GM12891 (cell line): Measurements from ENCODE around the gene ARFGEF2.
"Not testable (repeated sequence)": the region's sequence is repeated elsewhere in the genome, so short reads cannot be mapped to it uniquely, and the experiment has no call there.

Experiments used
- DNase-seq: peaks from one replicate; pipeline ENCODE4 v3.0.0; 2011; ENCODE audit warnings: low spot score; ENCODE audit not compliant: insufficient read length
- FAIRE-seq: peaks from 2 replicates; lab custom pipeline; 2011; peaks lifted over from hg19 to GRCh38; lab: Jason Lieb, UNC
- PAX5 ChIP-seq: IDR thresholded peaks from 2 replicates; pipeline ENCODE4 v1.6.1; 2011; ENCODE audit warnings: low read length, moderate library complexity, mild to moderate bottlenecking; ENCODE audit not compliant: insufficient read depth, severe bottlenecking
- POLR2A ChIP-seq: IDR thresholded peaks from 2 replicates; pipeline ENCODE4 v1.6.1; 2011; ENCODE audit warnings: low read depth, low read length, control low read depth
- POLR2AphosphoS5 ChIP-seq: IDR thresholded peaks from 2 replicates; pipeline ENCODE4 v1.6.1; 2011; ENCODE audit warnings: low read depth, low read length, control low read depth
- POU2F2 ChIP-seq: IDR thresholded peaks from 2 replicates; pipeline ENCODE4 v1.6.1; 2011; ENCODE audit warnings: low read depth, mild to moderate bottlenecking, control low read depth, low read length, moderate library complexity
- SPI1 ChIP-seq: IDR thresholded peaks from 2 replicates; pipeline ENCODE4 v1.6.1; 2011; ENCODE audit warnings: low read depth, low read length, control low read depth
- TAF1 ChIP-seq: IDR thresholded peaks from 2 replicates; pipeline ENCODE4 v1.6.1; 2011; ENCODE audit warnings: low read depth, low read length, control low read depth

Gene ARFGEF2

DNA sequence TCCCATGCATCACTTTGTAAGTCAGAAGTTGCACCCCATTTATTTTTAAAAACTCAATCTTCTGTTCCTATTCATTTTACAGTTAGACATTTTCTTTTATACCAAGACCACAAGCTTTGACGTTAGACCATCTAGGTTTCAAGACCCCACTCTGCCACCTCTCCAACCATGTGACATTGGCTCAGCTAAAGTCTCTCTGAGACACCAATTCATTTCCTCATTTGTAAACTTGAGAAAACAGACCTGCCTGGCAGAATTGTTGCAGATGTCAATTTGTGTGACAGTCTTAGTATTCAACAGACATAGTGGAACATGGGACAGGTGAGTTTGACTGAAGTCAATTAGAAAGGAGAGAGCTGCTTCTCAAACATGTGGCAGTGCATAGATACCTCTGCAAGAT, 69.0 kb downstream of the ARFGEF2 start:
- no peak for TF ChIP-seq POU2F2
- no peak for TF ChIP-seq POLR2AphosphoS5
- no peak for TF ChIP-seq POLR2A
- no peak for TF ChIP-seq SPI1
- TF ChIP-seq PAX5: no peak
- no peak for TF ChIP-seq TAF1
- DNase-seq (no peak), FAIRE-seq (peak; percentile 5)

DNA sequence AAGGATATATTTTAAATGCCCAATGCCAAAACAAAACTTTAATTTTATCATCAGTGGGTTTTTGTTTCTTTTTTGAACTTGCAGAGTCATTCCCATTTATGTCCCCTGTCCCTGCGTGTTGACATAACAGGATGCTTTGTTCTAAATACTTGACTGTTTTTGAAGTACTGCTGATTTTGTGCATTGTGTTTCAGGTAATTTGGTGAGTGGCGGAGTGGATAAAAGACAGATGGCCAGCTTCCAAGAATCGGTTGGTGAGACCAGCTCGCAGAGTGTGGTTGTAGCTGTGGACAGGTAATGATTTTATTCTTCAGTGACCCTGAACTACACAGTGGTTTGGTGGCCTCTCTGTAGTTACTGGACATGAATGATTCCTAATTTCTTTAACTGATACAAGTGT, 74.1 kb downstream of the ARFGEF2 start:
- TF ChIP-seq POLR2A: no peak
- TF ChIP-seq POU2F2: no peak
- TF ChIP-seq PAX5: no peak
- TF ChIP-seq TAF1: no peak
- no peak for TF ChIP-seq SPI1
- no peak for TF ChIP-seq POLR2AphosphoS5
- FAIRE-seq (no peak), DNase-seq (no peak)

DNA sequence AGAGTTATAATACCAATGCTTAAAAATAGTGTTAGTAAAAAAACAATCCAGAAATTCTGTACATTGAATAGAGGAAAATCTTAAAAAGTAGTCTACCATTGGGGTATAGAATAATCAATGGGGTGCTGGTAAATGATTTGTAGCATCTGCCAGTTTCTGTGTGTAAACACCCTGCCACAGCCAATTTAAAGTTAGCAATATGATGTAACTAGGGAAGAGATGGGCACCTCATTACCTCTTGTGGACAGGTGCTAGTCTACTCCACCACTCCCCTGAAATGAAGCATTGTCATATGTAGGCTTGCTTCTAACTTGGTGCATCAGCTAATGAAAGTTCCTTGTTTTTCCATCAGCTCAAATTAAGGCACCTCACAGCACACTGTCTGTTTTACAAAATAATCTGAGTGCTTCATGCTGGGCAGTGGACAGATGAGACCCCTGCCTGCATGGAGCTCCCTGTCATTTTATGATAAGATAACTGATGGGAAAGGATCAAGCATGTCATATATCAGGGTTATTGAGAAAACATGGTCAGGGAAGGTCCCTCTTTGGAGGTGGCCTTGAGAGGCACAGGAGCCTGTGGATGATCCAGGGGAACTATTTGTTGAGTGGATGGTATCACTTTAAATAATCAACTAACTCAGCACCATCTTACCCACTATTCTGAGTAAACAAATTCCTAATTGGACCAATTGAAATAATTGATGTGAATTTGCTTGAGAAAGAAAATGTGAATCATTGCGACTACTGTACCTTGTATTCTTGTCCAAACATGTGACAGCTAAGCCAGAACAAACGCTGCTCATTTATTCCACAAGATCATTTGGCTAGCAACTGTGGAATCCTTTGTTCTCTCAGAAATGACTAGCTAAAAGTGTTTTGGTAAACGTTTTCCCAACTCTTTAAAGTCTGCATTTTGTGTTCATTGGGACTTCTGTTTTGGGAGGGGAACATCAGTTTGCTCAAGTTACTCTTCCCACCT, 78.7 kb downstream of the ARFGEF2 start:
- no peak for TF ChIP-seq POLR2A
- TF ChIP-seq POU2F2: no peak
- TF ChIP-seq POLR2AphosphoS5: no peak
- TF ChIP-seq PAX5: no peak
- TF ChIP-seq SPI1: no peak
- TF ChIP-seq TAF1: no peak
- FAIRE-seq: no peak
- DNase-seq: no peak

DNA sequence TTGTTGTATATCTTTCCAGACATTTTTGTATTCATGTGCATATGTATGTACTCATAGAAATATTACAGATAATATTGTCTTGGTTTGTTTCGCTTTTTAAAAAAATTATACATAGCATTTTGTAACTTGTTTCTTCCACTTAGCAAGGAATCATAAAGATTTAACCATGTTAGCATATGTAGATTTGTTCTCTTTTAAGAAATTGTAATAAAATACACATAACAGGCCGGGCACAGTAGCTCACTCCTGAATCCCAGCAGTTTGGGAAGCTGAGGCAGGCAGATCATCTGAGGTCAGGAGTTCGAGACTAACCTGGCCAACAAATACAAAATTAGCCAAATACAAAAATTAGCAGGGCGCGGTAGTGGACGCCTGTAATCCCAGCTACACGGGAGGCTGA, 80.2 kb downstream of the ARFGEF2 start:
- TF ChIP-seq POLR2A (no peak), POU2F2 (no peak), PAX5 (no peak)
- no peak for FAIRE-seq
- DNase-seq: no peak

DNA sequence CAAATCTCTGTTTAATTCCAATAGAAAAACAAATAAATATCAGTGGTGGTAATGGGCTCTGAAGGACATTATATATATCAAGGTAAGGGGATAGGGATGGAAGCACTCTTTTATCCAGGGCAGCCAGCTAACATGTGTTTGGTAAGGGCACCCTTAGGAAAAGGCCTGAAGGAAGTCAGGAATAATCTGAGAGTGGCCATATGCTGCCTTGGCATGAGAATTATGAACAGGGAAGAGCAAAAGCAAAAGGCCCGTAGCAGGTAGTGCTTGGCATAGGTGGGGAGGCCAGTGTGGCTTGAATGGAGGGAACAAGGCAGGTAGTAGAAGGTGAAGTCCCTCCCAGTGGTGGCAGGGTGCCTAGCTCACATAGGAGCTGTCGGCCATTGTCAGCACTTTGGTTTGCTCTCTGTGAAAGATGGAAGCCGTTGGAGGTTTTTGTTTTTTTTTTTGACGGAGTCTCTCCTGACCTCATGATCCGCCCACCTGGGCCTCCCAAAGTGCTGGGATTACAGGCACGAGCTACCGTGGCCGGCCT, 85.0 kb downstream of the ARFGEF2 start:
- TF ChIP-seq POU2F2 (no peak), SPI1 (no peak), POLR2AphosphoS5 (no peak), POLR2A (no peak), TAF1 (no peak), PAX5 (no peak)
- DNase-seq (no peak), FAIRE-seq (no peak)

DNA sequence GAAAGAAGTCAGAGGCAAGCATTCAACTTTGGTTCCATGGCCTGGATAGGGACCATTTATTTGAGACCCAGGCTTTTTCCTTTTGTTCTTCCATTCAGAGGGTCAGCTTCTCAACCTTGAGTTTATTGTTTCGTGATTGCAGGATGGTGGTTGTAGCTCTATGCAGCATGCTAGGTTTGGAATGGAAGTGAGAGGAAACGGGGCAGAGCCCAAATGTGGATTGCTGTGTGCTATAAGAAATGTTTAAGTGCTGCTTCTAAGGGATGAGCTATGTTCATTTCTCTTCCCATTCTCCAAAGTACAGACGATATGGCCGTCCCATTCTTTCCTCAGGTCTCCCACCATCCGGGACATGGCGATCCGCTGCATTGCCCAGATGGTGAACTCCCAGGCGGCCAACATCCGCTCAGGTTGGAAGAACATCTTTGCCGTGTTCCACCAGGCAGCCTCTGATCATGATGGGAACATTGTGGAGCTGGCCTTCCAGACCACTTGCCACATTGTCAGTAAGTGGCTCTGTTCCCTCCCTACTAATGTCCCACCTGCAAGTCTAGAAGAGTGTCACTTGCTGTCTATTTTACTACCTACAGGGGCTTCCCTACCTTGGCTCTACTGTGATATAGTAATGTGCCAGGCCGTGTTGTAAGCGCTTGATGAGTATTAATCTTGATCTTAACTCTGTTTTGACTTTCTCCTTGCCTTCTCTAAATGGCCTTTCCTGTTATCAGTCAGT, 88.6 kb downstream of the ARFGEF2 start:
- no peak for DNase-seq
- no peak for FAIRE-seq
- TF ChIP-seq SPI1: no peak
- no peak for TF ChIP-seq PAX5
- TF ChIP-seq POU2F2: no peak
- no peak for TF ChIP-seq POLR2A
- TF ChIP-seq TAF1: no peak

DNA sequence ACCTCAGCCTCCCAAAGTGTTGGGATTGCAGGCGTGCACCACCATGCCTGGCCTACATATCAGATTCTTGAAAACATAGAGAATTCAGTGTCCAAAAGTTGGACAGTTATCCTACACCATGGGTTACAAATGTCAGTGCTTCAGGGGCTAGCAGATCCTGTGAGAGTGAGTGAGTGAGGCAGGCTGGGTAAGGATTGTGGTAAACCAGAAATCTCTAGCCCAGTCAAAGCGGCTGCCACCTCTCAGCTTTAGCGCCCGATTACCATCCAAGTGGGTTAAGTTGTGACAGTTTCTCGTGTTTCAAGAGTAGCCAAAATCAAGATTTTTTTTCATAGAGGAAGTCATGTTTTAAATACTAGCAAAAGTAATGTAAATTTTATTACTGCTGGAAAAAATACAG, 102.7 kb downstream of the ARFGEF2 start:
- FAIRE-seq (no peak), DNase-seq (no peak)

DNA sequence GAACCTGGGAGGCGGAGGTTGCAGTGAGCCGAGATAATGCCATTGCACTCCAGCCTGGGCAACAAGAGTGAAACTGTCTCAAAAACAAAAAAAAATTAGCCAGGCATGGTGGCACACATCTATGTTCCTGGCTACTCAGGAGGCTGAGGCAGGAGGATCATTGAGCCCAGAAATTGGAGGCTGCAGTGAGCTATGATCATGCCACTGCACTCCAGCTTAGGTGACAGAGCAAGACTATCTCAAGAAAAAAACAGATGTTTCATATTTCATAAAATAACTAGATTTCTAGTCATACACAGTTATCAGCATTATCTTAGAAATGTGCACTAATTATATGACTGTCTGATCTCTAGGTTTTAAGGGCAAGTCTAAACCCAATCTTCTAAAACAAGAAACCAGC, 106.7 kb downstream of the ARFGEF2 start:
- DNase-seq, FAIRE-seq: not testable (repeated sequence)

More for the DNA sequence above, 102.7 kb downstream of the ARFGEF2 start:
- no peak for TF ChIP-seq SPI1
- TF ChIP-seq TAF1: no peak

DNA sequence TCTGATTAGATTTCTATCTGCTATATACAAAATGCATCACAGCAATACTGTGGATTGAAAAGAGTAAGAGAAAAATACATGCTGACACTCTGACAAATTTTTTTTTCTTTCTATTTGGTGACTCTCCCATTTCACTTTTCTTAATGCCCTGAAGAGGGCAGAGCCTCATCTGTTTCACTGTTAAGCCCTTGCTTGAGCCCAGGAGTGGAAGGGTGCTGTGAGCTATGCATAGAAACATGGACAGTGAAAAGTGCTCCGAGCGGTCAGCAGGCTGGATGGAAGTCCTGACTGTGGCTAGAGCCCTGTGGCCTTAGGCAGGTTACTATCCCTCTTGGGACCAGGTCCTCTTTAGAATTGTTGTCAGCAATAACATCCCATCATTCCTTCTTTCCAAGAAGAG, 107.2 kb downstream of the ARFGEF2 start:
- DNase-seq: no peak
- TF ChIP-seq POLR2AphosphoS5 (no peak), SPI1 (no peak)
- no peak for FAIRE-seq

DNA sequence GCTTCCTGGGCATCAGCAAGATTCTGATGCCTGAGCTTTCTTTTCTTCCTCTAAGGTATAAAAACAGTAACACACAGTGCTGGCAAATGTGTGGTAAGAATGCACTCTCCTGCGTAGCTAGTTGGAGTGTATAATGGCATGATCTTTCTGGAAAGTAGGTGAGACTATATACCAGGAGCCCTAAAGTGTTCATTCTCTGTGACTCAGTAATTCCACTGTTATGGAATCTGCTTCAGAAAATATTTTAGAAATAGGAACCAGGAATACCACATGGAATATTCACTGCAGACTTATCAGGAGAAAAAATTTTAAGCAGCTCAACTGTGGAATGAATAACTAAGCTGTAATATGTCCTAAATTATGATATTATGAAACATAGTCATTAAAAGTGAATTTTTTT, 107.7 kb downstream of the ARFGEF2 start:
- no peak for DNase-seq
- no peak for FAIRE-seq
- no peak for TF ChIP-seq SPI1
- TF ChIP-seq POLR2AphosphoS5: no peak
- no peak for TF ChIP-seq POU2F2
- TF ChIP-seq POLR2A: no peak
- TF ChIP-seq TAF1: no peak
- TF ChIP-seq PAX5: no peak
